Activated T-helper 9 cell treated with anti-CD3 and anti-CD28 coated beads, Interleukin-2, amount 50 U/mL, for 16 hours (primary cell): ENCODE data around the gene CENPO.
"Not testable (repeated sequence)": the region's sequence is repeated elsewhere in the genome, so short reads cannot be mapped to it uniquely, and the experiment has no call there.

Experiments
- DNase-seq: peaks from one replicate; pipeline ENCODE4 v3.0.0-alpha.2; 2020; ENCODE audit warnings: low read depth

The CENPO gene

GRCh38 chr2:24824966-24825882 lies 32.0 kb downstream of the CENPO start:
- DNase-seq = no peak

- DNase-seq = no peak
Measured at GRCh38 chr2:24825883-24826772, 32.9 kb downstream of the CENPO start.

GRCh38 chr2:24826773-24827145 lies 33.5 kb downstream of the CENPO start:
- DNase-seq = no peak

- peak; percentile 45 for DNase-seq
Measured at GRCh38 chr2:24827321-24828237, 34.4 kb downstream of the CENPO start.

- DNase-seq = no peak
Measured at GRCh38 chr2:24828238-24828996, 35.2 kb downstream of the CENPO start.

- no peak for DNase-seq
Measured at GRCh38 chr2:24830351-24830750, 37.1 kb downstream of the CENPO start.

GRCh38 chr2:24830786-24831185 lies 37.6 kb downstream of the CENPO start:
- DNase-seq = no peak

- DNase-seq = no peak
Measured at GRCh38 chr2:24831221-24832072, 38.2 kb downstream of the CENPO start.

- DNase-seq = no peak
Measured at GRCh38 chr2:24832073-24832461, 38.8 kb downstream of the CENPO start.

GRCh38 chr2:24832521-24832920 lies 39.3 kb downstream of the CENPO start:
- DNase-seq = no peak

- no peak for DNase-seq
Measured at GRCh38 chr2:24832931-24833701, 39.9 kb downstream of the CENPO start.

- DNase-seq = no peak
Measured at GRCh38 chr2:24833821-24834732, 40.9 kb downstream of the CENPO start.

- DNase-seq = no peak
Measured at GRCh38 chr2:24834733-24835395, 41.6 kb downstream of the CENPO start.

- DNase-seq = not testable (repeated sequence)
Measured at GRCh38 chr2:24835411-24835810, 42.2 kb downstream of the CENPO start.

- DNase-seq = no peak
Measured at GRCh38 chr2:24836206-24836605, 43.0 kb downstream of the CENPO start.

- DNase-seq = no peak
Measured at GRCh38 chr2:24836706-24837105, 43.5 kb downstream of the CENPO start.

- no peak for DNase-seq
Measured at GRCh38 chr2:24837996-24838513, 44.8 kb downstream of the CENPO start.
